IPS-18a (cell line): ENCODE data around the gene FECH.

ENCODE experiments used
- H3K27ac ChIP-seq: one replicate; pipeline ENCODE4 v1.5.1; 2013; ENCODE audit warnings: low read length
- H3K27me3 ChIP-seq: one replicate; pipeline ENCODE4 v1.6.1; 2013; ENCODE audit warnings: mild to moderate bottlenecking, low read length; ENCODE audit not compliant: control insufficient read depth, insufficient read depth
- H3K36me3 ChIP-seq: one replicate; pipeline ENCODE4 v1.6.1; 2013; ENCODE audit warnings: low read depth, low read length; ENCODE audit not compliant: control insufficient read depth
- H3K4me1 ChIP-seq: one replicate; pipeline ENCODE4 v1.6.1; 2013; ENCODE audit warnings: low read depth, low read length; ENCODE audit not compliant: control insufficient read depth
- H3K4me3 ChIP-seq: one replicate; pipeline ENCODE4 v1.5.1; 2013; ENCODE audit warnings: low read length
- H3K9ac ChIP-seq: one replicate; pipeline ENCODE4 v1.6.1; 2013; ENCODE audit warnings: mild to moderate bottlenecking, low read length, moderate library complexity
- H3K9me3 ChIP-seq: one replicate; pipeline ENCODE4 v1.6.1; 2013; ENCODE audit warnings: low read depth, low read length; ENCODE audit not compliant: control insufficient read depth

Gene FECH, protein sequence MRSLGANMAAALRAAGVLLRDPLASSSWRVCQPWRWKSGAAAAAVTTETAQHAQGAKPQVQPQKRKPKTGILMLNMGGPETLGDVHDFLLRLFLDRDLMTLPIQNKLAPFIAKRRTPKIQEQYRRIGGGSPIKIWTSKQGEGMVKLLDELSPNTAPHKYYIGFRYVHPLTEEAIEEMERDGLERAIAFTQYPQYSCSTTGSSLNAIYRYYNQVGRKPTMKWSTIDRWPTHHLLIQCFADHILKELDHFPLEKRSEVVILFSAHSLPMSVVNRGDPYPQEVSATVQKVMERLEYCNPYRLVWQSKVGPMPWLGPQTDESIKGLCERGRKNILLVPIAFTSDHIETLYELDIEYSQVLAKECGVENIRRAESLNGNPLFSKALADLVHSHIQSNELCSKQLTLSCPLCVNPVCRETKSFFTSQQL

DNA sequence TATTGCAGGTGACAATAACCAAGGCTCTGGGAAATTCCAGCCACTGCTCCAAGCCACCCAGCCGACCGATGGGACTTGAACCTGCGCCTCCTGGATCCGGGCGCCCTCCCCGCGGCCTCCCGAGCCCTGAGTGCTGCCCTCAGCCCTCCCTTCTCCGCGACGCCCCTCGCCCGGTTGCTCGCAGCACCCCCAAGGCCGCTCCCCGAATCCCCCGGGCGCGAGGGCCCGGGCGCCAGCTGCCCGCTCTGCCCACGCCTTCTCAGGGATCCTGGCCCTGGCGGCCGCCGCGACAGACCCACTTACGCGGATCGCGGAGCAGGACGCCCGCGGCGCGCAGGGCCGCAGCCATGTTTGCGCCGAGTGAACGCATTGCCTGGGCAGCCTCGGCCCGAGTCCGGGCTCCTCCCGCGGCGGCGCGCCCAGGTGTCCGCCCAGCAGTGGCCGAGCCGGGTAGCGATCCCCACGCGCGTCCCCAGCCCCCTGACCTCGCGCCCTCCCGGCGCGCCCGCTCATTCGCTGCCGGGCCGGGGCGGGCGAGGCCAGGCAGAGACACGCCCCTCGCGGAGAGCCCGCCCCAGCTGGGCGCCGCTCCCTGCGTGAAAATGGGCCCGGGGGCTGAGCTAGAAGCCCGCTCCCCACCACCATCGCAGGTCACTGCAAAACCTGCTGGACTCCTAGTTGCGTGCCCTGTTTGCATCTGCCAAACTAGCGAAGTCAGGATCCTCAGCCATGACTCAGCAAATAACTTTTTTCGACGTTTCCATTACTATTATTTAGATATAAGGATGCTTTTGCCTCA lies at the start of gene FECH:
Gene FECH (minus strand): TSS at position 452 of the 799 bp plus-strand sequence. CDS start 82 bp downstream, at position 370.
- no peak within 1 kb of the TSS for H3K27ac ChIP-seq
- no peaks in the 10 kb centered on the region for H3K36me3 ChIP-seq
- no peaks in the 10 kb centered on the region for H3K9me3 ChIP-seq
- peaks cover 13% of the 10 kb centered on the region for H3K4me1 ChIP-seq
- peak within 1 kb of the TSS; percentile 58 for H3K9ac ChIP-seq
- peak within 1 kb of the TSS; percentile 66 for H3K4me3 ChIP-seq
- no peaks in the 10 kb centered on the region for H3K27me3 ChIP-seq

DNA sequence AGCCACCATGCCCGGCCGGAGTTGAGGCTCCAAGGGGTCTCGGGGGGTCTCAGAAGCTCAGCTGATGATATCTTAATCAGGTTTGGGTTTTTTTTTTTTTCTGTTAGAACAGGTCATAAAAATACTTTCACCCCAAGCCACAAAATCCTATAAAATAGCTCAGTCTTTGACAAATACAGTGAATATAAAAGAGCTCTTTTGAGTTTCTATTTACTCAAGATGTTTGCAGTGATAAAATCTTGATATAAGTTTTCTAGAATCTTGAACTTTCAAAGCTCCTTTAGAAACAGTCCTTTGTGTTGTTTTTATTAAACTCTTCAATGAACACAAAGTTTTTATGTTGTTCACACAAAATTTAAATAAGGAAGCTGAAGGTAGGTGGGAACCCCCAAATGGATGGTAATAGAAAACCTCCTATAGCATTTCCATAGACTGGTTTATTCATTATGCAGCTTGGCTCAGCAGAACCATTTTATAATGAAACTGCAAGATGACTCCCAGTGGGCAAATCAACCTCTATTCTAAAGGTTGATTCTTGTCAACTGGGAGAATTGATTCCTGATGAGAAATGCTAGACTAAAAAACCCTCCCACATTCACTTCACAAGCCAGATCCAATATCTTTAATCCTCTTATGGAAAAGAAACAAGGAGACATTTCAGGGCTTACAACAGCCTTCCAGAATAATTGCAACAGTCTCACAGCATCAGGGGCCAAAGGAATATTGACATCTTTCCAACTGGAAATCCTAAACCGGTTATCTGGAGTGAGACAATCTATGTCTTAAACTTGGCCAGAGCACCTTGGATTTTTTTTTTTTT lies 48.7 kb upstream of the FECH start:
- Histone ChIP-seq H3K4me3 (no peak overlapping the region), H3K9ac (no peak overlapping the region), H3K36me3 (no peaks in the 10 kb centered on the region), H3K9me3 (no peaks in the 10 kb centered on the region), H3K4me1 (no peaks in the 10 kb centered on the region), H3K27ac (no peak overlapping the region), H3K27me3 (no peaks in the 10 kb centered on the region)

GRCh38 chr18:57631697-57632096 lies 45.2 kb upstream of the FECH start:
- Histone ChIP-seq H3K27ac (no peak overlapping the region), H3K9ac (no peak overlapping the region), H3K9me3 (no peaks in the 10 kb centered on the region), H3K4me3 (no peak overlapping the region), H3K27me3 (no peaks in the 10 kb centered on the region), H3K36me3 (no peaks in the 10 kb centered on the region), H3K4me1 (no peaks in the 10 kb centered on the region)

DNA sequence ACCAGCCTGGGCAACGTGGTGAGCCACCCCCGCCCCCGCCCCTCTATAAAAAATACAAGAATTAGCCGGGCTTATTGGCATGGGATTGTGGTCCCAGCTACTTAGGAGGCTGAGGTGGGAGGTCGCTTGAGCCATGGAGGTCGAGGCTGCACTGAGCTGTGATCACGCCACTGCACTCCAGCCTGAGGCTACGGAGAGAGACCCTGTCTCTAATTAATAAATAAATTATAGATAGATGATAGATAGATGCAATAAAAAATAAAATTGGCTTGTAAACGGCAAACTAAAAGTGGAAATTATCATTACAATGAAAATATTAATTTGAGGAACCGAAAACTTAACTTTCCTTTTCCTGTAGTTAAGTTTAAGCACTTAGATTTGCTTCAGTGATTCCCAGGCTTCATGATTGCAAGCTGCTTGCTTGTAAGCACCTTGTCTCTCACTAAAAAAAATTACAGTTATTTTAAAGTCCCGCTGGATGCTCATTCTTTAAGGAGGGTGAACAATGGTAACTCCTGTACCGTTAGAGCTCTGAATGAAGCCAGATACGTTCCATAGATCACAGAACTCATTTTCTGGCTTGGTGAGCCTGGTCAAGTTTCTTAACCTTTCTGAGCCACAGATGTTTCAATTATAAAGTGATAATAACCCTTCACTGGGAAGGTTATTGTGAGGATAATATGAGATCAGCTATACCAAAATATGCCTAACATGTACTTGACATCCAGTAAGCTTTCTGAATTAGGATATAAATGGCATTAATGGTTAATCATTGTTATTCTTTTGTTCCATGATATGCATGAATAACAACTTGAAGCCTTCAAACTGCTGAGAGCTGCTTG lies 44.5 kb upstream of the FECH start:
- H3K9ac ChIP-seq, result peak overlapping the region; percentile 73

GRCh38 chr18:57630002-57630753 lies 43.7 kb upstream of the FECH start:
- Histone ChIP-seq H3K4me1 (no peaks in the 10 kb centered on the region), H3K36me3 (no peaks in the 10 kb centered on the region), H3K9me3 (no peaks in the 10 kb centered on the region), H3K27ac (peak overlapping the region; percentile 14), H3K4me3 (peak overlapping the region; percentile 92), H3K27me3 (no peaks in the 10 kb centered on the region), H3K9ac (peak overlapping the region; percentile 73)

More for the DNA sequence above, 44.5 kb upstream of the FECH start:
- no peaks in the 10 kb centered on the region for H3K36me3 ChIP-seq
- peak overlapping the region; percentile 92 for H3K4me3 ChIP-seq
- no peaks in the 10 kb centered on the region for H3K27me3 ChIP-seq
- no peak overlapping the region for H3K27ac ChIP-seq
- H3K9me3 ChIP-seq, result no peaks in the 10 kb centered on the region
- H3K4me1 ChIP-seq, result no peaks in the 10 kb centered on the region

DNA sequence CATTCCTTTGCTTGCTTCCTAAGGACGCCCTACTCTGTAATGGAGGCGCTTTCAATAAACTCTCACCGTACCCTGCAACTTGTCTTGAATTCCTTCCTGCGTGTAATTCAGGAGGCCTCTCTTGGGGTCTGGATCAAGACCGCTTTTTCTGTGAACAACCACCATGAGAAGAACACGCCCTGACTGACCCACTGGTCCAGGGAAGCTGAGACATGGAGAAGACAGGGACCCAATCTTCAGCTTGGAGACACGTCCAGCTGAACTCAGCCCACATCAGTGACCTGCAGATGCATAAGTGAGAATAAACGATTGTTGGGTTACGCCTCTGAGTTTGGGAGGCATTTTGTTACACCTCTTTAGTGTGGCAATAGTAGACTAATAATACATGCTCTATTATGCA lies 42.9 kb upstream of the FECH start:
- H3K4me1 ChIP-seq, result no peaks in the 10 kb centered on the region
- H3K9ac ChIP-seq, result peak overlapping the region; percentile 73
- H3K27ac ChIP-seq, result no peak overlapping the region
- H3K27me3 ChIP-seq, result no peaks in the 10 kb centered on the region
- no peaks in the 10 kb centered on the region for H3K9me3 ChIP-seq
- H3K4me3 ChIP-seq, result peak overlapping the region; percentile 92
- no peaks in the 10 kb centered on the region for H3K36me3 ChIP-seq

GRCh38 chr18:57627488-57627887 lies 41.0 kb upstream of the FECH start:
- Histone ChIP-seq H3K27ac (no peak overlapping the region), H3K4me3 (no peak overlapping the region), H3K27me3 (no peaks in the 10 kb centered on the region), H3K4me1 (no peaks in the 10 kb centered on the region), H3K9me3 (no peaks in the 10 kb centered on the region), H3K36me3 (no peaks in the 10 kb centered on the region), H3K9ac (no peak overlapping the region)

DNA sequence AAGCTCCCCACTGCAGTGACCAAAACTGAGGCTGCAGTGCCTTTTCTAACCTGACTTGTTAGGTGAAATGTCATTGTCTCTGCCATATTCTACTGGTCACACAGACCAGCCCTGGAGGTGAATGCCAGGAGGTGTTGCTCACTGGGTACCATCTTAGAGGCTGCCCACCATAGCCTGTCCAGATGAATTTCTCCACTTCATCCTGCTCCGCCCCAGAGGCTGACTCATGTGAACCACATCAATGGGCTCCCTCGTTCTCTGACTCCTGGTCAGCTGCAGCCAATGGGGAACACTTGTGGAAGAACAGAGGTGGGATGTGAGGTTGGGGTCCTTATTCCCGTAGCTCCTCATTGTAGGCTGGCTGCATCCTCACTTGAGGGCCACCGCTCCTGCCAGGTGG lies 38.5 kb upstream of the FECH start:
- no peaks in the 10 kb centered on the region for H3K27me3 ChIP-seq
- no peaks in the 10 kb centered on the region for H3K9me3 ChIP-seq
- H3K4me1 ChIP-seq, result peaks cover 7% of the 10 kb centered on the region
- H3K4me3 ChIP-seq, result no peak overlapping the region
- no peak overlapping the region for H3K9ac ChIP-seq
- H3K27ac ChIP-seq, result no peak overlapping the region
- peaks cover 5% of the 10 kb centered on the region for H3K36me3 ChIP-seq

DNA sequence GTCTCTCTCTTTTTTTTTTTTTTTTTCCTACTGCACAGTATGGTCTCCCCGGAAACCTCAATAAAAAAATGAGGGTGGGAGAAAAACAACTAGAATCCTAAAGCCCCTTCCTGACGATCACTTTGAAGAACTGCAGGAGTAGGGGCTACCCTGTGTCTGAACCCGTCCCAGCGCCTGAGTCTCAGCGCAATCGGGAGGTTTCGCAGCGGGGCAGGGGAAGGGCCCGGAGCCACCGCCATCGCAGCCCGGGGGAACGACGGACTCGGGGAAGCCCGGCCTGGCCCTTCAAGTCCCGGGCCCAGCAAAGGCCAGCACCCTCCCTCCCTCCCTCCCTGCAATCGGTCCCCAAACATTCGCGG lies 34.7 kb upstream of the FECH start:
- Histone ChIP-seq H3K27me3 (no peaks in the 10 kb centered on the region), H3K36me3 (peaks cover 20% of the 10 kb centered on the region), H3K9me3 (no peaks in the 10 kb centered on the region), H3K27ac (peak overlapping the region; percentile 88), H3K4me1 (peaks cover 7% of the 10 kb centered on the region), H3K4me3 (peak overlapping the region; percentile 95), H3K9ac (peak overlapping the region; percentile 96)

- Histone ChIP-seq H3K4me3 (peak overlapping the region; percentile 95), H3K27me3 (no peaks in the 10 kb centered on the region), H3K9me3 (no peaks in the 10 kb centered on the region), H3K36me3 (peaks cover 26% of the 10 kb centered on the region), H3K27ac (no peak overlapping the region), H3K4me1 (peaks cover 7% of the 10 kb centered on the region), H3K9ac (peak overlapping the region; percentile 96)
Observed at GRCh38 chr18:57619876-57620275, 33.4 kb upstream of the FECH start.
